NCI-H2171 treated with DMSO at 0.1 percent for 48 hours (cell line): ENCODE measurements around the gene PUS3.
"Not testable (repeated sequence)": the region's sequence is repeated elsewhere in the genome, so short reads cannot be mapped to it uniquely, and the experiment has no call there.

ENCODE experiments used
- DNase-seq: peaks from one replicate; lab custom pipeline; 2025; lab: John Stamatoyannopoulos, UW

PUS3 gene

GRCh38 chr11:125865354-125865753, 37.7 kb downstream of the PUS3 start:
- not testable (repeated sequence) for DNase-seq

GRCh38 chr11:125862786-125863185, 40.2 kb downstream of the PUS3 start:
- not testable (repeated sequence) for DNase-seq

- not testable (repeated sequence) for DNase-seq
Observed at GRCh38 chr11:125857670-125858069, 45.3 kb downstream of the PUS3 start.

GRCh38 chr11:125846188-125846587, 56.8 kb downstream of the PUS3 start:
- no peak for DNase-seq
